HG03097 (cell line): ENCODE data around the gene RAP1GAP.
"Not testable (repeated sequence)": the region's sequence is repeated elsewhere in the genome, so short reads cannot be mapped to it uniquely, and the experiment has no call there.

Source experiments
- ATAC-seq: cut with Tn5 transposase; IDR thresholded peaks from one replicate; pipeline ENCODE4 v1.9.1; 2021; ENCODE audit not compliant: unreplicated experiment, low FRiP score

Gene RAP1GAP

GRCh38 chr1:21680381-21680780 lies 11.2 kb upstream of the RAP1GAP start:
- ATAC-seq, result no peak

- no peak for ATAC-seq
These were observed 8.0 kb upstream of the RAP1GAP start for GRCh38 chr1:21677168-21677567.

- no peak for ATAC-seq
These were observed 5.8 kb upstream of the RAP1GAP start for GRCh38 chr1:21674957-21675356.

GRCh38 chr1:21673853-21674252 lies 4.7 kb upstream of the RAP1GAP start:
- not testable (repeated sequence) for ATAC-seq

GRCh38 chr1:21673277-21673780 lies 4.2 kb upstream of the RAP1GAP start:
- ATAC-seq, result no peak

- no peak for ATAC-seq
These were observed 3.5 kb upstream of the RAP1GAP start for GRCh38 chr1:21672478-21673276.

- no peak for ATAC-seq
These were observed 2.8 kb upstream of the RAP1GAP start for GRCh38 chr1:21671915-21672314.

- ATAC-seq, result no peak
These were observed 2.1 kb upstream of the RAP1GAP start for GRCh38 chr1:21670956-21671902.

GRCh38 chr1:21670059-21670881 lies 1.1 kb upstream of the RAP1GAP start:
- ATAC-seq, result no peak

- ATAC-seq, result no peak
These were observed 253 bp downstream of the RAP1GAP start for GRCh38 chr1:21668951-21669257.

GRCh38 chr1:21668232-21668950 lies 766 bp downstream of the RAP1GAP start:
- no peak for ATAC-seq

GRCh38 chr1:21667348-21668231 lies 1.6 kb downstream of the RAP1GAP start:
- ATAC-seq, result no peak

GRCh38 chr1:21666576-21667320 lies 2.4 kb downstream of the RAP1GAP start:
- ATAC-seq, result no peak

GRCh38 chr1:21665711-21666575 lies 3.2 kb downstream of the RAP1GAP start:
- no peak for ATAC-seq

GRCh38 chr1:21664806-21665588 lies 4.2 kb downstream of the RAP1GAP start:
- ATAC-seq, result no peak

GRCh38 chr1:21663951-21664805 lies 5.0 kb downstream of the RAP1GAP start:
- ATAC-seq, result no peak
